WTC11 (cell line): ENCODE measurements around the gene TRIM65. TPM values are rescaled to one million over a fixed set of nuclear protein-coding genes. Genes with fewer than 3 reads are reported as not detected.
"Not testable (repeated sequence)": the region's sequence is repeated elsewhere in the genome, so short reads cannot be mapped to it uniquely, and the experiment has no call there.

Source experiments
- ATAC-seq: fragments of 200-7000 bp; cut with Tn5 transposase; 2 replicates; pipeline ENCODE4 v1.10.0; 2021; ENCODE audit warnings: mild to moderate bottlenecking, moderate library complexity
- CTCF ChIA-PET: fragments of 300-600 bp; sonication (Branson Sonifier 250); formaldehyde crosslinking; loops from one replicate; lab custom pipeline; 2021; ENCODE audit warnings: antibody characterized with exemption; lab: Charles Lee
- POLR2A ChIA-PET: fragments of 350-600 bp; sonication (Branson Sonifier 250); formaldehyde crosslinking; loops from one replicate; lab custom pipeline; 2021; ENCODE audit warnings: antibody characterized with exemption; lab: Charles Lee
- DNase-seq: peaks from one replicate; pipeline ENCODE4 v3.0.0; 2021; ENCODE audit warnings: low spot score
- H3K27ac Mint-ChIP-seq: 2 replicates; pipeline ENCODE4 v1.8.0; 2021; ENCODE audit warnings: mixed read lengths
- H3K27me3 Mint-ChIP-seq: 2 replicates; pipeline ENCODE4 v1.8.0; 2021; ENCODE audit warnings: low read depth, mild to moderate bottlenecking, moderate library complexity, mixed read lengths
- H3K36me3 Mint-ChIP-seq: 2 replicates; pipeline ENCODE4 v1.8.0; 2021; ENCODE audit warnings: mixed read lengths
- H3K4me1 Mint-ChIP-seq: 2 replicates; pipeline ENCODE4 v1.8.0; 2022; ENCODE audit warnings: mixed read lengths
- H3K4me3 Mint-ChIP-seq: 2 replicates; pipeline ENCODE4 v1.8.0; 2021; ENCODE audit warnings: mild to moderate bottlenecking, moderate library complexity, mixed read lengths
- H3K9me3 Mint-ChIP-seq: 2 replicates; pipeline ENCODE4 v1.8.0; 2021; ENCODE audit warnings: mixed read lengths
- FOXJ3 ChIP-seq: sonication (generic); formaldehyde crosslinking; IDR thresholded peaks from 2 replicates; pipeline ENCODE4 v1.9.0; 2021; ENCODE audit warnings: missing genetic modification reagents, mild to moderate bottlenecking, borderline replicate concordance
- GABPB1 ChIP-seq: sonication (generic); formaldehyde crosslinking; IDR thresholded peaks from 2 replicates; pipeline ENCODE4 v1.8.1; 2023; ENCODE audit warnings: mild to moderate bottlenecking, missing genetic modification reagents
- IRF2 ChIP-seq: sonication (generic); formaldehyde crosslinking; IDR thresholded peaks from 2 replicates; pipeline ENCODE4 v1.8.0; 2022; ENCODE audit warnings: low read depth, missing genetic modification reagents, borderline replicate concordance
- NFYB ChIP-seq: sonication (generic); formaldehyde crosslinking; conservative IDR thresholded peaks from 2 replicates; pipeline ENCODE4 v1.8.0; 2022; ENCODE audit warnings: low read depth, missing genetic modification reagents
- NR2C2 ChIP-seq: sonication (generic); formaldehyde crosslinking; IDR thresholded peaks from 2 replicates; pipeline ENCODE4 v1.8.0; 2022; ENCODE audit warnings: mild to moderate bottlenecking, missing genetic modification reagents
- ZBTB21 ChIP-seq: sonication (generic); formaldehyde crosslinking; IDR thresholded peaks from 2 replicates; pipeline ENCODE4 v1.8.1; 2023; ENCODE audit warnings: mild to moderate bottlenecking, missing genetic modification reagents, borderline replicate concordance
- ZNF232 ChIP-seq: sonication (generic); formaldehyde crosslinking; IDR thresholded peaks from 2 replicates; pipeline ENCODE4 v1.8.0; 2022; ENCODE audit warnings: mild to moderate bottlenecking, missing genetic modification reagents
- total RNA-seq: library from RNA; stranded (reverse); gene quantifications from 3 replicates; pipeline ENCODE4 v1.2.3, GENCODE V29; 2021
- TF ChIP-seq, protein P1 (sequence below): sonication (generic); formaldehyde crosslinking; IDR thresholded peaks from 2 replicates; pipeline ENCODE4 v1.8.0; 2023; ENCODE audit warnings: missing genetic modification reagents
- TF ChIP-seq, protein P2 (sequence below): sonication (generic); formaldehyde crosslinking; conservative IDR thresholded peaks from 2 replicates; pipeline ENCODE4 v1.8.1; 2022; ENCODE audit warnings: mild to moderate bottlenecking, missing genetic modification reagents
- TF ChIP-seq, protein P3 (sequence below): sonication (generic); formaldehyde crosslinking; IDR thresholded peaks from 2 replicates; pipeline ENCODE4 v1.8.0; 2022; ENCODE audit warnings: mild to moderate bottlenecking, missing genetic modification reagents
- TF ChIP-seq, protein P4 (sequence below): sonication (generic); formaldehyde crosslinking; IDR thresholded peaks from 2 replicates; pipeline ENCODE4 v1.8.0; 2023; ENCODE audit warnings: mild to moderate bottlenecking, missing genetic modification reagents

The TRIM65 gene
- total RNA-seq, 1 experiment from 2014 or later, result 56.4 TPM

DNA sequence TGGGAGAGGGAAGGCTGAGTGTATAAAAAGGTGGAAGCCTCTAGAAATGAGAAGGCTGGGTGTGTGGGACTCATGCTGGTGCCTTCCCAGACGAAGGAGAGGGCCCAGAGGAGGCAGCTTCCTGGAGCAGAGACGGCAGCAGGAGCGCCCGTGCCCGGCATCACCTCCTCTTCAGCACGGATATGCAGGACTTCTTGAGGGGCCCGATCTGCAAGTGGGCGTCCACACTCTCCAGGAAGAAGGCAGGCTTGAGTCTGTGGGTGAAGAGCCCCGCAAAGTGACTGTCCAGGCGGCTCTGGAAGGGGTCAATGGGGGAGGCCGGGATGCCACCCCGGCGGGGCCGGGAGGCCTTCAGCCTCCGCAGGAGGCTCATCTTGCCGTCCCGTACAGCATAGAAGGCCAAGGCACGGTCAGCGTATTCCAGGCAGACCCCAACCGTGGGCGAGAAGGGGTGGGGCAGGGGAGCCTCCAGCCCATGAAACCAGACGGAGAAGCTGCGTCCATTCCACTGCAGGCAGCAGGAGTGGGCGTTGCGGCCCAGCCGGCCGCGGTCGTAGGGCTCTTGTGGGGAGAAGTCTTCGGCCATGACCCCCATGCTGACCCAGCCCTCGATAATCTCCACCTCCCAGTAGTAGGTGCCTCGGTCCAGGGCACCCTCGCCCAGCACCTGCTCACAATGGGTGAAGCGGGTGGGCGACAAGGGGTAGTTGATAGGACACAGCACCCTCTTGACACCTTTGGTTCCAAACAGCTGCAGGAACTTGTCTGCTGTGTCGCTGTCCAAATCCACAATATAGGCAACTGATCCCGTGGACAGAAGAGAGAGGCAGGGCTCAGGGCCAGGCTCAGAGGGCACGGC is 22.2 kb downstream of the TRIM65 start:
- ATAC-seq, result no peak

DNA sequence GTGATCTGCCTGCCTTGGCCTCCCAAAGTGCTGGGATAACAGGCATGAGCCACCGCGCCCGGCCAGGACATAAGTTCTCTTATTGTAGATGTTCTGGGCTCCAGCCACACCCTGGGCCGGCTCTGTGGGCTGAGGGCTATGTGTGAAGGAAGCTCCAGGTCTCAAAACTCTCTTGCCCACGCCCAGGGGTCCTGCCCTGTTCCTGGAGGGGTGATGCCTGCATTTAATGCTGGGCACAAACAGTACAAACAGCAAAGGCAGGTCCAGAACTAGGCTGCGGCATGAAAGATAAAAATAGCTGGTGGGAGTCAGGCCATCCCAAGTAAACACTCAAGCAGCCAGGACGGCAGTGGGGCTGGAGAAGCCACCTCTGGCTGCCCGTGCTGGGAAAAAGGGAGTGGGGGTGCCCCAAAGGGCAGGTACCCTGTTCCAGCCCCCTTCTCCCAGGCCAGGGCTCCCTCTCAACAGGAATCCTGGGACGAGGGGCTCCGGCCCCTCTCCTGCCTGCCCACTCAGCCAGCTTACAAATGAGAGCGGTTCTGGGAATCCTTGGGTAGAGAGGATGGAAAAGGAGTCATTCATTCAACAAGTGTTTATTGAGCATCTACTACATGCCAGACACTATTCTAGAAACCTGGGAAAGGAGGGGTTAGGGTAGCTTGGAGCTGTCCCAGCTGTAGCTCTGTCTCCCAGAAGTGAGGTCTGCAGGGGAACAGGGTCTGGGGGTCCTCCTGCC is 23.0 kb downstream of the TRIM65 start:
- ATAC-seq (no peak), DNase-seq (no peak)
- POLR2A ChIA-PET, result interaction anchor here (0.6 to 1.0 kb wide), 2 partner anchors 17 to 18 kb away, joined by 3 to 4 read pairs; partner anchors contain the start of gene WBP2
- CTCF ChIA-PET, result interaction anchor here (1.7 to 5.1 kb wide), 3 partner anchors 9 to 43 kb away, joined by 4 to 48 read pairs (median 18); no protein-coding TSS in a partner anchor
- H3K27ac Mint-ChIP-seq, result no peak overlapping the region
- H3K27me3 Mint-ChIP-seq, result peaks cover 19% of the 10 kb centered on the region
- TF ChIP-seq IRF2 (no peak), GABPB1 (CRISPR knock-in tag) (peak; percentile 26; the same call in 1 of the 2 replicates), FOXJ3 (CRISPR knock-in tag) (no peak), ZNF232 (CRISPR knock-in tag) (no peak)
- no peaks in the 10 kb centered on the region for H3K9me3 Mint-ChIP-seq
- H3K4me1 Mint-ChIP-seq, result peaks cover 36% of the 10 kb centered on the region
- no peaks in the 10 kb centered on the region for H3K36me3 Mint-ChIP-seq
- H3K4me3 Mint-ChIP-seq, result no peak overlapping the region

More for the DNA sequence above, 22.2 kb downstream of the TRIM65 start:
- POLR2A ChIA-PET, result interaction anchor here (0.6 kb wide), 2 partner anchors 18 to 23 kb away, joined by 3 to 4 read pairs; no protein-coding TSS in a partner anchor
- Mint-ChIP-seq H3K4me1 (peaks cover 30% of the 10 kb centered on the region), H3K27ac (no peak overlapping the region), H3K27me3 (peaks cover 26% of the 10 kb centered on the region), H3K9me3 (no peaks in the 10 kb centered on the region), H3K4me3 (no peak overlapping the region), H3K36me3 (no peaks in the 10 kb centered on the region)
- TF ChIP-seq, protein P1, sequence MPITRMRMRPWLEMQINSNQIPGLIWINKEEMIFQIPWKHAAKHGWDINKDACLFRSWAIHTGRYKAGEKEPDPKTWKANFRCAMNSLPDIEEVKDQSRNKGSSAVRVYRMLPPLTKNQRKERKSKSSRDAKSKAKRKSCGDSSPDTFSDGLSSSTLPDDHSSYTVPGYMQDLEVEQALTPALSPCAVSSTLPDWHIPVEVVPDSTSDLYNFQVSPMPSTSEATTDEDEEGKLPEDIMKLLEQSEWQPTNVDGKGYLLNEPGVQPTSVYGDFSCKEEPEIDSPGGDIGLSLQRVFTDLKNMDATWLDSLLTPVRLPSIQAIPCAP, result no peak
- TF ChIP-seq, protein P2, sequence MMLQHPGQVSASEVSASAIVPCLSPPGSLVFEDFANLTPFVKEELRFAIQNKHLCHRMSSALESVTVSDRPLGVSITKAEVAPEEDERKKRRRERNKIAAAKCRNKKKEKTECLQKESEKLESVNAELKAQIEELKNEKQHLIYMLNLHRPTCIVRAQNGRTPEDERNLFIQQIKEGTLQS (CRISPR knock-in tag), result no peak
- TF ChIP-seq, protein P3, sequence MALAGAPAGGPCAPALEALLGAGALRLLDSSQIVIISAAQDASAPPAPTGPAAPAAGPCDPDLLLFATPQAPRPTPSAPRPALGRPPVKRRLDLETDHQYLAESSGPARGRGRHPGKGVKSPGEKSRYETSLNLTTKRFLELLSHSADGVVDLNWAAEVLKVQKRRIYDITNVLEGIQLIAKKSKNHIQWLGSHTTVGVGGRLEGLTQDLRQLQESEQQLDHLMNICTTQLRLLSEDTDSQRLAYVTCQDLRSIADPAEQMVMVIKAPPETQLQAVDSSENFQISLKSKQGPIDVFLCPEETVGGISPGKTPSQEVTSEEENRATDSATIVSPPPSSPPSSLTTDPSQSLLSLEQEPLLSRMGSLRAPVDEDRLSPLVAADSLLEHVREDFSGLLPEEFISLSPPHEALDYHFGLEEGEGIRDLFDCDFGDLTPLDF (CRISPR knock-in tag), result no peak
- CTCF ChIA-PET, result interaction anchor here (0.6 to 6.1 kb wide), 6 partner anchors 13 to 307 kb away, joined by 3 to 71 read pairs (median 17); partner anchors contain the start of genes CDK3 and TRIM65
- no peak for DNase-seq

DNA sequence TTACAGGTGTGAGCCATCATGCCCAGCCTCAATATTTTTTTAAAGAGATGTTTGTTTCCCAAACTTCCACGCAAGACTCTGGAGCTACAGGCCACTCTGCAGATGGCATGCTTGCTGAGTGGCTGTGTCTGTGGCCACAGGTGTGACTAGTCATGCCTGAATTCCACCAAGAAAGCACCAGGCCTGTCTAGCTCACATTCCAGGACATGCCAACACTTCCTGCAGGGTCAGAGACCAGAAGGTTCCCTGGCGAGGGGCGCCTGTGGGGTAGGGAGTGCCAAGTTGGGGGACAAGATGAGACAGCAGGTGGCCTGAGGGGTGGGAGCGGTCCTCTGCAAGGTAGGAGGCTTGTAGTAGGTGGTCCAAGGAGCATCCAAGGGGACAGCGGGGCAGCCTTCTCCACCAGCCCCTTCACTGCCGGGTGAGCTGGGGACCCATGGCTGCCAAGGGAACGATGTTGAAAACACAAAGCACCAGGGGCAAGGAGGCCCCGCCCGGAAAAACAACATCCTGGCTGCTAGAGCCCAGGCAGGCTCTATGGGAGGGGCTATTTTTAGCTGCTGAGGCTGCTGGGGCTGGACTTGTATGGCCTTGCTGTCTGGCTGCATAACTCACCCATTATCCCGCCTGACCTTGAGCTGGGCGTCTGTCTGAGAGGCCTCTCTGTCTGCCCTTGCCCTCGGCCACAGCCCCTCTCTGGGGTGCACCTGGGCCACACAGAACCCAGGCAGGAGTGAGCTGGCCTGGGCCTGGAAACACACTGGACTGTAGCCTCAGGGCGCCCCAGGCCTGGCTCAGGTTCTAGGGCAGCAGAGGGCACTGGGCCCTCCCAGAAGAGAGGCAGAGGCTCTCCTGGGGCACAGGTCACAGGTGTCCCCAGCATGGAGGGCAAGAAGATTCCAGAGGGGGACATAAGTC is 24.1 kb downstream of the TRIM65 start:
- Mint-ChIP-seq H3K4me3 (no peak overlapping the region), H3K9me3 (no peaks in the 10 kb centered on the region)
- DNase-seq (no peak), ATAC-seq (peak; percentile 12)
- POLR2A ChIA-PET, result interaction anchor here (1.0 kb wide), 1 partner anchor 17 kb away, joined by 3 read pairs; the partner anchor contains the start of gene WBP2
- TF ChIP-seq, protein P4, sequence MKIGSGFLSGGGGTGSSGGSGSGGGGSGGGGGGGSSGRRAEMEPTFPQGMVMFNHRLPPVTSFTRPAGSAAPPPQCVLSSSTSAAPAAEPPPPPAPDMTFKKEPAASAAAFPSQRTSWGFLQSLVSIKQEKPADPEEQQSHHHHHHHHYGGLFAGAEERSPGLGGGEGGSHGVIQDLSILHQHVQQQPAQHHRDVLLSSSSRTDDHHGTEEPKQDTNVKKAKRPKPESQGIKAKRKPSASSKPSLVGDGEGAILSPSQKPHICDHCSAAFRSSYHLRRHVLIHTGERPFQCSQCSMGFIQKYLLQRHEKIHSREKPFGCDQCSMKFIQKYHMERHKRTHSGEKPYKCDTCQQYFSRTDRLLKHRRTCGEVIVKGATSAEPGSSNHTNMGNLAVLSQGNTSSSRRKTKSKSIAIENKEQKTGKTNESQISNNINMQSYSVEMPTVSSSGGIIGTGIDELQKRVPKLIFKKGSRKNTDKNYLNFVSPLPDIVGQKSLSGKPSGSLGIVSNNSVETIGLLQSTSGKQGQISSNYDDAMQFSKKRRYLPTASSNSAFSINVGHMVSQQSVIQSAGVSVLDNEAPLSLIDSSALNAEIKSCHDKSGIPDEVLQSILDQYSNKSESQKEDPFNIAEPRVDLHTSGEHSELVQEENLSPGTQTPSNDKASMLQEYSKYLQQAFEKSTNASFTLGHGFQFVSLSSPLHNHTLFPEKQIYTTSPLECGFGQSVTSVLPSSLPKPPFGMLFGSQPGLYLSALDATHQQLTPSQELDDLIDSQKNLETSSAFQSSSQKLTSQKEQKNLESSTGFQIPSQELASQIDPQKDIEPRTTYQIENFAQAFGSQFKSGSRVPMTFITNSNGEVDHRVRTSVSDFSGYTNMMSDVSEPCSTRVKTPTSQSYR (CRISPR knock-in tag), result no peak
- no peak for TF ChIP-seq NFYB
- peak; percentile 79; the same call in 1 of the 2 replicates for TF ChIP-seq GABPB1 (CRISPR knock-in tag)
- no peak for TF ChIP-seq ZBTB21
- TF ChIP-seq, protein P3 (CRISPR knock-in tag), result no peak
- no peak for TF ChIP-seq NR2C2 (CRISPR knock-in tag)
- TF ChIP-seq, all 79 proteins: peak for 1
- no peak overlapping the region for H3K27ac Mint-ChIP-seq
- CTCF ChIA-PET, result interaction anchor here (0.7 to 5.1 kb wide), 7 partner anchors 8 to 407 kb away, joined by 3 to 48 read pairs (median 4); partner anchors contain the start of gene WBP2
- H3K27me3 Mint-ChIP-seq, result peaks cover 14% of the 10 kb centered on the region
- no peaks in the 10 kb centered on the region for H3K36me3 Mint-ChIP-seq
- peaks cover 36% of the 10 kb centered on the region for H3K4me1 Mint-ChIP-seq

DNA sequence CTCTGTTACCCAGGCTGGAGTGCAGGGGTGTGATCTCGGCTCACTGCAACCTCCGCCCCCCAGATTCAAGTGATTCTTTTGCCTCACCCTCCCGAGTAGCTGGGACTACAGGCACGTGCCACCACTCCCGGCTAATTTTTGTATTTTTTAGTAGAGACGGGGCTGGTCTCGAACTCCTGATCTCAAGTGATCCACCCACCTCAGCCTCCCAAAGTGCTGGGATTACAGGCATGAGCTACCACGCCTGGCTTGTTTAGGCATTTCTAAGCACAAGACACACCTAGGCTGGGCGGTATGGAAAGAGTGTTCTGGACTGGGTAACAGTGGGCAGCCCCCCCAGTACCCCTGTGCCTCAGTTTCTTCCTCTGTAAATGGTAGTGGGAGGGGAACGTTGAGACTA is 26.5 kb downstream of the TRIM65 start:
- ATAC-seq, H3K36me3 Mint-ChIP-seq, POLR2A ChIA-PET, H3K9me3 Mint-ChIP-seq, H3K27ac Mint-ChIP-seq, DNase-seq, H3K4me3 Mint-ChIP-seq, H3K27me3 Mint-ChIP-seq: not testable (repeated sequence)
- CTCF ChIA-PET, result interaction anchor here (1.1 to 5.1 kb wide), 4 partner anchors 9 to 40 kb away, joined by 3 to 48 read pairs (median 11); partner anchors contain the start of gene MRPL38
- H3K4me1 Mint-ChIP-seq, result peaks cover 21% of the 10 kb centered on the region
